ENCODE results near the gene KCTD2. TPM values are rescaled to one million over a fixed set of nuclear protein-coding genes. Genes with fewer than 3 reads are reported as not detected.

Gene KCTD2
- total and polyA plus RNA-seq, 9 of the 15 experiments (the other 6 are each of a cell fraction or from before 2014, with no cell fraction given), result 1.7 to 32.9 (median 15.8) TPM

DNA sequence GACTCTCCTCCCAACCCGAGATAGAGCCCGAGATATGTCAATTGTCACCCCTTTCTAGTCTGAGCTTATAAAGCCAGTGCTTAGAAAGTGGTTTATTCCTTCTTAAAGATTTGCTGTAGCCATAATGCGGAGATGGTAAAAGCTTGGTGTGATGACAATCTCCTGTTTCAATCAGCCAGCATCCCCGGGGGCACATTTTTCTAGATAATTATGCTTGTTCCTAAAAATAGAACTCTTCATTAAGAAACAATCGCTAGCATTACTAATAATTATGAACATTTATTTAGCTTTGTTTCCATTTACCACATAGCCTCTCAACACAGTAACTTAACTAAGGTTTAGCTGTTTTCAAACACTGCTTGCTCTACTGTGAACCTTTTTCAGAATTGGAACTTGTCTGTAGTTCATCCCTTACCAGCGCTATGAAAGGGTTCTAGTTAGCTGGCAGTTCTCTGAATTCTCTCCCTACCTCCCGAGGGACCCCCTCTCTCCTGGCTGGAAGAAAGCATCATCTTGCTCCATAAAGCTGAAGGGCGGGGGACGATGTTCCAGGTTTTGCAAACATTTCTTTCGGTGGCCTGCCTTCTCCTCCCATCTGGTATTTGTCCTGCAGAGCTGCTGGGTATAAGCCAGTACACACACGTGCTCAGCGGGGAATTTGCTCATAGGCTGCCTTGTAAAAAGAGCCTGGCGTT, 35.5 kb upstream of the KCTD2 start (continued):
- TF ChIP-seq DEAF1 (CRISPR knock-in tag; IDR thresholded peaks at IDR 0.05) (no peak), ZNF398 (CRISPR knock-in tag; IDR thresholded peaks at IDR 0.05) (no peak), ZSCAN32 (CRISPR knock-in tag; IDR thresholded peaks at IDR 0.05) (no peak), ZNF655 (CRISPR knock-in tag; IDR thresholded peaks at IDR 0.05) (no peak)

- Histone ChIP-seq H3K4me1 (replicated peaks in 1 of 2; ENCODE audit: control insufficient read depth in 2 of 2, insufficient read depth in 2 of 2, low read length in 2 of 2) (peaks cover 10 to 11% of the 10 kb centered on the region in 2 experiments; a peak in 4 of 5 replicates), H3K4me3 (peak overlapping the region; percentile 85), H3K4me2 (ENCODE audit: insufficient read depth, low read length) (peak overlapping the region; percentile 85), H4K20me1 (replicated peaks; ENCODE audit: control insufficient read depth, insufficient read depth, low read length) (no peaks in the 10 kb centered on the region), H2AFZ (ENCODE audit: low read depth, low read length) (peak overlapping the region; percentile 83), H3K27me3 (ENCODE audit: control insufficient read depth in 2 of 2, insufficient read depth in 2 of 2, low read length in 2 of 2) (no peaks in the 10 kb centered on the region), H3K9me3 (replicated peaks; ENCODE audit: control insufficient read depth, insufficient read depth, low read depth, low read length) (no peaks in the 10 kb centered on the region), H3K79me2 (ENCODE audit: control insufficient read depth, insufficient read depth, low read length) (peaks cover 35% of the 10 kb centered on the region), H3K9me1 (ENCODE audit: control insufficient read depth, insufficient read depth, low read length) (no peaks in the 10 kb centered on the region), H3K27ac (ENCODE audit: extremely low read depth, low read depth, low read length) (peak overlapping the region; percentile 60), H3K9ac (ENCODE audit: insufficient read depth in 1 of 2, low read depth in 2 of 2, low read length in 2 of 2) (peak overlapping the region; percentile 92 to 96), H3K36me3 (ENCODE audit: control insufficient read depth, insufficient read depth, low read length) (peaks cover 18% of the 10 kb centered on the region; the same call in 2 of the 3 replicates)
- ChIA-PET POLR2A (interaction anchor here (0.6 to 4.7 kb wide), 24 partner anchors 9 to 169 kb away, joined by 3 to 26 read pairs (median 4); partner anchors contain the start of genes ATP5PD, CDR2L, KCTD2 and NT5C), CTCF (ENCODE audit: low intra/inter-chr PET ratio) (interaction anchor here (1.1 to 1.9 kb wide), 2 partner anchors 22 to 190 kb away, joined by 5 to 8 read pairs; no protein-coding TSS in a partner anchor)
- BruUV-seq (replicated peaks), result TSS peak; percentile 78
- WGBS (ENCODE audit: insufficient coverage, low coverage, missing lambda C conversion rate), result 82% methylated on average over 5 of the region's 5 CpGs
- no peak for DNase-seq (ENCODE audit: extremely low read depth in 1 of 4, low spot score in 3 of 4)
- no peak for ATAC-seq
- in situ Hi-C loops (cut with MboI), result no loop called here
- intact Hi-C loops (cut with micrococcal nuclease), result no loop called here
- FAIRE-seq, result no peak
Observed at GRCh38 chr17:75012096-75012345, 35.0 kb upstream of the KCTD2 start.
